Tibial nerve (tissue), 4 donors: ENCODE results near the gene GSK3B.

Experiments used
- CTCF ChIP-seq, 5 experiments: fragments of 200-600 bp in 3 of 5; fragments of 450-650 bp in 2 of 5; sonication (generic) in 3 of 5; IDR thresholded peaks; one replicate each; pipeline ENCODE4 v1.5.1; 2016 to 2019; ENCODE audit warnings: antibody characterized with exemption in 5 of 5, mild to moderate bottlenecking in 3 of 5, moderate library complexity in 2 of 5
- EP300 ChIP-seq, 2 donors: sonication (generic); formaldehyde crosslinking; IDR thresholded peaks; one replicate each; pipeline ENCODE4 v1.6.1; 2017; ENCODE audit warnings: antibody characterized with exemption in 2 of 2, mild to moderate bottlenecking in 1 of 2

- TF ChIP-seq CTCF (IDR thresholded peaks at IDR 0.05) (no peak), EP300 (IDR thresholded peaks at IDR 0.05) (no peak)
These were observed 302.0 kb downstream of the GSK3B start for GRCh38 chr3:119792270-119792669.
